Right atrium auricular region (tissue), 2 donors: ENCODE results near the gene GPR35. TPM values are rescaled to one million over a fixed set of nuclear protein-coding genes. Genes with fewer than 3 reads are reported as not detected.
"Not testable (repeated sequence)": the region's sequence is repeated elsewhere in the genome, so short reads cannot be mapped to it uniquely, and the experiment has no call there.

Source experiments
- DNase-seq: peaks from one replicate; pipeline ENCODE4 v3.0.0-alpha.2; 2019; ENCODE audit warnings: low spot score
- H3K27ac ChIP-seq, 2 donors: fragments of 200-600 bp; sonication (generic); 1 replicate in 1 of 2; 2 replicates in 1 of 2; pipeline ENCODE4 v1.5.1; 2016 to 2019
- H3K27me3 ChIP-seq, 2 donors: fragments of 200-600 bp; sonication (generic); one replicate each; pipeline versions ENCODE4 v1.5.1 to v1.6.0; 2017 to 2019
- H3K36me3 ChIP-seq: fragments of 200-600 bp; sonication (generic); one replicate; pipeline ENCODE4 v1.5.1; 2016
- H3K4me1 ChIP-seq, 2 donors: fragments of 200-600 bp; sonication (generic); one replicate each; pipeline versions ENCODE4 v1.5.1 to v1.6.0; 2017 to 2019
- H3K4me3 ChIP-seq, 2 donors: fragments of 200-600 bp; sonication (generic); 1 replicate in 1 of 2; 2 replicates in 1 of 2; pipeline ENCODE4 v1.5.1; 2017 to 2019; ENCODE audit warnings: mild to moderate bottlenecking in 1 of 2, moderate library complexity in 1 of 2
- H3K9me3 ChIP-seq, 2 donors: fragments of 200-600 bp; sonication (generic); one replicate each; pipeline ENCODE4 v1.5.1; 2019
- CTCF ChIP-seq, 2 donors: fragments of 200-600 bp; sonication (generic); IDR thresholded peaks; one replicate each; pipeline ENCODE4 v1.5.1; 2019; ENCODE audit warnings: antibody characterized with exemption in 2 of 2
- total RNA-seq, 2 donors: library from RNA; depleted of rRNA; stranded (reverse); fragments of >200 nt; gene quantifications; one replicate each; pipeline ENCODE4 v1.1.0, GENCODE V29; 2016

GPR35 gene
- total RNA-seq, 2 donors from 2014 or later, result 0.56 to 0.86 TPM

GRCh38 chr2:240650254-240650965 is 25.1 kb downstream of the GPR35 start:
- TF ChIP-seq CTCF (IDR thresholded peaks at IDR 0.05), result no peak
- Histone ChIP-seq H3K27ac (no peak overlapping the region), H3K27me3 (no peaks in the 10 kb centered on the region), H3K4me3 (no peak overlapping the region), H3K9me3 (no peaks in the 10 kb centered on the region), H3K36me3 (no peaks in the 10 kb centered on the region), H3K4me1 (no peaks in the 10 kb centered on the region)
- DNase-seq, result peak; percentile 38

- no peaks in the 10 kb centered on the region for H3K27me3 ChIP-seq
- no peak for TF ChIP-seq CTCF (IDR thresholded peaks at IDR 0.05)
- H3K4me1 ChIP-seq, result no peaks in the 10 kb centered on the region
- DNase-seq, result peak; percentile 30
- H3K4me3 ChIP-seq, result no peak overlapping the region
- H3K36me3 ChIP-seq, result no peaks in the 10 kb centered on the region
- H3K9me3 ChIP-seq, result no peaks in the 10 kb centered on the region
- no peak overlapping the region for H3K27ac ChIP-seq
These were observed 25.9 kb downstream of the GPR35 start for GRCh38 chr2:240651185-240651584.

GRCh38 chr2:240655931-240656886 is 30.9 kb downstream of the GPR35 start:
- Histone ChIP-seq H3K4me3 (no peak overlapping the region), H3K36me3 (no peaks in the 10 kb centered on the region), H3K9me3 (no peaks in the 10 kb centered on the region), H3K27ac (no peak overlapping the region), H3K27me3 (no peaks in the 10 kb centered on the region), H3K4me1 (no peaks in the 10 kb centered on the region)
- DNase-seq, result peak; percentile 28
- no peak for TF ChIP-seq CTCF (IDR thresholded peaks at IDR 0.05)

- not testable (repeated sequence) for H3K4me1 ChIP-seq, H3K9me3 ChIP-seq, H3K4me3 ChIP-seq, H3K27ac ChIP-seq, H3K36me3 ChIP-seq, H3K27me3 ChIP-seq
- peak; percentile 9 for DNase-seq
These were observed 34.6 kb downstream of the GPR35 start for GRCh38 chr2:240659883-240660282.

- H3K9me3 ChIP-seq, result peaks cover 0 to 20% of the 10 kb centered on the region in 2 donors
- no peak overlapping the region for H3K27ac ChIP-seq
- H3K36me3 ChIP-seq, result no peaks in the 10 kb centered on the region
- DNase-seq, result peak; percentile 30
- H3K4me3 ChIP-seq, result no peak overlapping the region
- no peaks in the 10 kb centered on the region for H3K27me3 ChIP-seq
- no peaks in the 10 kb centered on the region for H3K4me1 ChIP-seq
- TF ChIP-seq CTCF (IDR thresholded peaks at IDR 0.05), result no peak
These were observed 37.4 kb downstream of the GPR35 start for GRCh38 chr2:240662681-240663080.

GRCh38 chr2:240663546-240664190 is 38.4 kb downstream of the GPR35 start:
- DNase-seq, result no peak
- TF ChIP-seq CTCF (IDR thresholded peaks at IDR 0.05), result no peak
- no peaks in the 10 kb centered on the region for H3K27me3 ChIP-seq
- H3K27ac ChIP-seq, result no peak overlapping the region
- H3K4me1 ChIP-seq, result no peaks in the 10 kb centered on the region
- peaks cover 0 to 20% of the 10 kb centered on the region in 2 donors for H3K9me3 ChIP-seq
- H3K36me3 ChIP-seq, result no peaks in the 10 kb centered on the region
- H3K4me3 ChIP-seq, result no peak overlapping the region
